ENCODE data around the gene HPCAL1. TPM values are rescaled to one million over a fixed set of nuclear protein-coding genes. Genes with fewer than 3 reads are reported as not detected.

Gene HPCAL1
- total and polyA plus RNA-seq, 2 experiments from 2014 or later, result 8.3 to 25.4 TPM

GRCh38 chr2:10309286-10309685 lies 6.6 kb downstream of the HPCAL1 start:
- peaks cover 15% of the 10 kb centered on the region for H4K20me1 ChIP-seq (replicated peaks; ENCODE audit: insufficient read depth)
- H3K27ac ChIP-seq (ENCODE audit: low read depth), result no peak overlapping the region
- peaks cover 11% of the 10 kb centered on the region for H3K79me2 ChIP-seq (replicated peaks; ENCODE audit: insufficient read depth)

GRCh38 chr2:10310309-10310888 lies 7.7 kb downstream of the HPCAL1 start:
- ATAC-seq, result no peak
- Histone ChIP-seq H3K4me1 (ENCODE audit: insufficient read depth) (peaks cover 6% of the 10 kb centered on the region; the same call in 1 of the 2 replicates), H3K4me3 (no peak overlapping the region), H4K20me1 (replicated peaks; ENCODE audit: insufficient read depth) (peaks cover 9% of the 10 kb centered on the region), H3K27me3 (ENCODE audit: insufficient read depth) (peaks cover 14% of the 10 kb centered on the region), H3K36me3 (ENCODE audit: insufficient read depth) (no peaks in the 10 kb centered on the region), H2AFZ (no peak overlapping the region), H3K79me2 (replicated peaks; ENCODE audit: insufficient read depth) (peaks cover 11% of the 10 kb centered on the region), H3F3A (replicated peaks; ENCODE audit: low read depth) (no peaks in the 10 kb centered on the region), H3K27ac (ENCODE audit: low read depth) (no peak overlapping the region), H3K9me2 (ENCODE audit: insufficient read depth) (peaks cover 14% of the 10 kb centered on the region; the same call in 1 of the 2 replicates), H3K4me2 (no peak overlapping the region)
- no peaks in the 10 kb centered on the region for H3K9me3 Mint-ChIP-seq
- peaks cover 7% of the 10 kb centered on the region for H3K27me3 Mint-ChIP-seq (ENCODE audit: insufficient read depth, low read depth, poor library complexity)
- H3K4me1 Mint-ChIP-seq, result peaks cover 7% of the 10 kb centered on the region; the same call in 1 of the 3 replicates
- no peak for DNase-seq (ENCODE audit: low spot score)
- H3K4me3 Mint-ChIP-seq, result no peak overlapping the region
- H3K27ac Mint-ChIP-seq, result no peak overlapping the region
- H3K36me3 Mint-ChIP-seq (ENCODE audit: low read depth), result no peaks in the 10 kb centered on the region
- TF ChIP-seq EZH2 (IDR thresholded peaks at IDR 0.05; ENCODE audit: low read depth, unreplicated experiment) (no peak), POLR2AphosphoS5 (IDR thresholded peaks at IDR 0.05; ENCODE audit: low read depth) (no peak)

More at GRCh38 chr2:10309286-10309685, 6.6 kb downstream of the HPCAL1 start:
- no peak for ATAC-seq
- H3K4me3 Mint-ChIP-seq, result no peak overlapping the region
- Histone ChIP-seq H3F3A (replicated peaks; ENCODE audit: low read depth) (no peaks in the 10 kb centered on the region), H3K4me3 (no peak overlapping the region), H3K4me2 (no peak overlapping the region), H3K27me3 (ENCODE audit: insufficient read depth) (peaks cover 25% of the 10 kb centered on the region), H2AFZ (no peak overlapping the region), H3K9me2 (ENCODE audit: insufficient read depth) (peaks cover 14% of the 10 kb centered on the region; the same call in 1 of the 2 replicates), H3K36me3 (ENCODE audit: insufficient read depth) (no peaks in the 10 kb centered on the region), H3K4me1 (ENCODE audit: insufficient read depth) (peaks cover 6% of the 10 kb centered on the region; the same call in 1 of the 2 replicates)
- DNase-seq (ENCODE audit: low spot score), result no peak
- H3K36me3 Mint-ChIP-seq (ENCODE audit: low read depth), result no peaks in the 10 kb centered on the region
- peaks cover 19% of the 10 kb centered on the region for H3K27me3 Mint-ChIP-seq (ENCODE audit: insufficient read depth, low read depth, poor library complexity)
- no peaks in the 10 kb centered on the region for H3K9me3 Mint-ChIP-seq
- H3K27ac Mint-ChIP-seq, result no peak overlapping the region
- TF ChIP-seq EZH2 (IDR thresholded peaks at IDR 0.05; ENCODE audit: low read depth, unreplicated experiment), result no peak
- no peak for TF ChIP-seq EZH2phosphoT487 (IDR thresholded peaks at IDR 0.05; ENCODE audit: unreplicated experiment)
- no peak for TF ChIP-seq CREB1 (CRISPR knock-in tag; IDR thresholded peaks at IDR 0.05; ENCODE audit: low read depth)
- TF ChIP-seq ZNF114 (CRISPR knock-in tag; IDR thresholded peaks at IDR 0.05), result no peak
- TF ChIP-seq REST (IDR thresholded peaks at IDR 0.05; ENCODE audit: unreplicated experiment), result no peak
- no peak for TF ChIP-seq ETS1 (IDR thresholded peaks at IDR 0.05)
- no peak for TF ChIP-seq NANOG (IDR thresholded peaks at IDR 0.05; ENCODE audit: borderline replicate concordance)
- H3K4me1 Mint-ChIP-seq, result peaks cover 11% of the 10 kb centered on the region

Data from GM23338 (cell line).